ENCODE measurements around the gene SLC1A4.
A peak's percentile ranks its signal among the peaks of the same experiment; 100 is the strongest.
"Not testable (repeated sequence)": the region's sequence is repeated elsewhere in the genome, so short reads cannot be mapped to it uniquely, and the experiment has no call there.

Gene SLC1A4

GRCh38 chr2:64966017-64966416 lies 23.2 kb upstream of the SLC1A4 start:
- no peak for DNase-seq (ENCODE audit: low read depth)

- no peak for DNase-seq (ENCODE audit: low read depth)
These were observed 22.4 kb upstream of the SLC1A4 start for GRCh38 chr2:64966839-64967238.

GRCh38 chr2:64967601-64968000 lies 21.6 kb upstream of the SLC1A4 start:
- DNase-seq (ENCODE audit: low read depth): no peak

- not testable (repeated sequence) for DNase-seq (ENCODE audit: low read depth)
These were observed 20.1 kb upstream of the SLC1A4 start for GRCh38 chr2:64969086-64969485.

GRCh38 chr2:64970495-64970894 lies 18.7 kb upstream of the SLC1A4 start:
- DNase-seq (ENCODE audit: low read depth): no peak

GRCh38 chr2:64972426-64972825 lies 16.8 kb upstream of the SLC1A4 start:
- DNase-seq (ENCODE audit: low read depth): no peak

GRCh38 chr2:64972876-64973275 lies 16.3 kb upstream of the SLC1A4 start:
- no peak for DNase-seq (ENCODE audit: low read depth)

- DNase-seq (ENCODE audit: low read depth): no peak
These were observed 13.9 kb upstream of the SLC1A4 start for GRCh38 chr2:64975232-64975821.

- DNase-seq (ENCODE audit: low read depth): no peak
These were observed 12.9 kb upstream of the SLC1A4 start for GRCh38 chr2:64976276-64976675.

- DNase-seq (ENCODE audit: low read depth): no peak
These were observed 10.5 kb upstream of the SLC1A4 start for GRCh38 chr2:64978514-64979268.

GRCh38 chr2:64979744-64980143 lies 9.5 kb upstream of the SLC1A4 start:
- no peak for DNase-seq (ENCODE audit: low read depth)

GRCh38 chr2:64980183-64980582 lies 9.0 kb upstream of the SLC1A4 start:
- DNase-seq (ENCODE audit: low read depth): no peak

- DNase-seq (ENCODE audit: low read depth): no peak
These were observed 6.8 kb upstream of the SLC1A4 start for GRCh38 chr2:64982311-64982857.

- no peak for DNase-seq (ENCODE audit: low read depth)
These were observed 6.3 kb upstream of the SLC1A4 start for GRCh38 chr2:64982932-64983331.

GRCh38 chr2:64985447-64985846 lies 3.8 kb upstream of the SLC1A4 start:
- DNase-seq (ENCODE audit: low read depth): no peak

GRCh38 chr2:64987001-64987955 lies 1.9 kb upstream of the SLC1A4 start:
- DNase-seq (ENCODE audit: low read depth): no peak

GRCh38 chr2:64987956-64988419 lies 1.2 kb upstream of the SLC1A4 start:
- DNase-seq (ENCODE audit: low read depth): no peak

GRCh38 chr2:64988420-64989125 lies 626 bp upstream of the SLC1A4 start:
- peak; percentile 17 for DNase-seq (ENCODE audit: low read depth)

GRCh38 chr2:64989982-64990614 lies 899 bp downstream of the SLC1A4 start:
- DNase-seq (ENCODE audit: low read depth): no peak

GRCh38 chr2:64990876-64991275 lies 1.7 kb downstream of the SLC1A4 start:
- DNase-seq (ENCODE audit: low read depth): no peak

GRCh38 chr2:64992218-64992617 lies 3.0 kb downstream of the SLC1A4 start:
- DNase-seq (ENCODE audit: low read depth): no peak

Measured in activated T-cell treated with anti-CD3 and anti-CD28 coated beads for 1 hour (primary cell).